C4-2B (cell line): ENCODE data around the gene SCAPER.

Experiments
- CTCF ChIP-seq: fragments of 450-650 bp; conservative IDR thresholded peaks from 2 replicates; pipeline ENCODE4 v1.5.1; 2017; ENCODE audit warnings: mild to moderate bottlenecking
- ZFX ChIP-seq: fragments of 450-650 bp; IDR thresholded peaks from 2 replicates; pipeline ENCODE4 v1.6.1; 2017

GRCh38 chr15:76664895-76665294 is 240.2 kb downstream of the SCAPER start:
- TF ChIP-seq CTCF (no peak), ZFX (no peak)
